ENCODE measurements around the gene U2SURP. TPM values are rescaled to one million over a fixed set of nuclear protein-coding genes. Genes with fewer than 3 reads are reported as not detected.

Gene U2SURP
- total RNA-seq, 1 experiment from 2014 or later: 168 TPM

GRCh38 chr3:142983318-142983717 lies 18.1 kb upstream of the U2SURP start:
- Histone ChIP-seq H4K8ac (replicated peaks; ENCODE audit: insufficient read length, low read depth, low read length) (no peak overlapping the region), H2AK5ac (ENCODE audit: insufficient read length, low read length) (no peak overlapping the region), H4K91ac (ENCODE audit: insufficient read length, low read depth, low read length) (no peak overlapping the region), H3K23ac (ENCODE audit: insufficient read length, low read depth, low read length) (no peak overlapping the region), H3K14ac (ENCODE audit: insufficient read depth, low read length) (no peak overlapping the region), H3K27ac (ENCODE audit: insufficient read length, low read depth, low read length) (no peak overlapping the region), H3K23me2 (ENCODE audit: insufficient read length, low read depth, low read length, poor library complexity, severe bottlenecking) (no peaks in the 10 kb centered on the region), H4K20me1 (ENCODE audit: control insufficient read depth, insufficient read depth, insufficient read length) (no peaks in the 10 kb centered on the region), H3K9ac (ENCODE audit: extremely low read depth, insufficient read length, low read length) (no peak overlapping the region), H2BK20ac (ENCODE audit: low read depth, low read length, poor library complexity, severe bottlenecking) (no peak overlapping the region), H2BK120ac (ENCODE audit: low read depth, low read length, poor library complexity, severe bottlenecking) (no peak overlapping the region), H2BK12ac (ENCODE audit: insufficient read length, low read depth, low read length) (no peak overlapping the region), H3K4me2 (ENCODE audit: insufficient read depth, insufficient read length, low read length) (no peak overlapping the region), H3K18ac (ENCODE audit: insufficient read length, low read depth, low read length) (no peak overlapping the region), H2AFZ (ENCODE audit: low read length) (no peak overlapping the region), H2BK15ac (ENCODE audit: low read depth, low read length) (no peak overlapping the region), H3K4me1 (ENCODE audit: insufficient read depth, low read length) (no peaks in the 10 kb centered on the region), H3K4ac (ENCODE audit: low read depth, low read length) (no peak overlapping the region), H3K56ac (ENCODE audit: insufficient read length, low read depth, low read length) (no peak overlapping the region), H3T11ph (ENCODE audit: low read length) (no peak overlapping the region), H3K79me2 (ENCODE audit: insufficient read depth, low read length) (no peaks in the 10 kb centered on the region), H3K9me3 (ENCODE audit: control insufficient read depth, low read depth, low read length) (no peaks in the 10 kb centered on the region), H4K5ac (ENCODE audit: insufficient read length, low read depth, low read length) (no peak overlapping the region), H2BK5ac (ENCODE audit: insufficient read length, low read length) (no peak overlapping the region), H3K27me3 (ENCODE audit: insufficient read depth, low read length) (no peaks in the 10 kb centered on the region), H3K79me1 (ENCODE audit: insufficient read depth, low read depth, low read length, poor library complexity, severe bottlenecking) (no peaks in the 10 kb centered on the region)
- TF ChIP-seq CTCF (conservative IDR thresholded peaks at IDR 0.05): no peak
- H3K9me3 Mint-ChIP-seq: no peaks in the 10 kb centered on the region
- no peaks in the 10 kb centered on the region; the same call in 1 of the 2 replicates for H3K27me3 Mint-ChIP-seq (ENCODE audit: low read depth)
- no peak overlapping the region for H3K4me3 Mint-ChIP-seq
- DNase-seq: no peak
- H3K36me3 Mint-ChIP-seq (ENCODE audit: insufficient read depth in 1 of 3, low read depth in 3 of 3): no peaks in the 10 kb centered on the region
- peaks cover 5 to 23% of the 10 kb centered on the region in 2 experiments for H3K4me1 Mint-ChIP-seq
- H3K27ac Mint-ChIP-seq: no peak overlapping the region
- no CpG with 5 or more reads among the region's 2 CpGs for WGBS (ENCODE audit: extremely low coverage, insufficient read length, low lambda C conversion rate)

Data from H9 (cell line).